ENCODE measurements around the gene PNPLA2. TPM values are rescaled to one million over a fixed set of nuclear protein-coding genes. Genes with fewer than 3 reads are reported as not detected.

PNPLA2 gene
- total and polyA plus RNA-seq, 2 of the 8 experiments (the other 6 are each of a cell fraction or from before 2014, with no cell fraction given): 30.9 to 62.1 TPM

GRCh38 chr11:787084-787675 is 31.5 kb upstream of the PNPLA2 start:
- POLR2A ChIA-PET (ENCODE audit: partially characterized antibody): interaction anchor here (1.1 to 53.0 kb wide), 7 partner anchors 9 to 44 kb away, joined by 4 to 1917 read pairs (median 11); partner anchors contain the start of genes CD151, CRACR2B, GATD1 and PNPLA2
- H3K9me3 ChIP-seq (ENCODE audit: insufficient read depth in 2 of 2, low read depth in 1 of 2, low read length in 1 of 2): no peaks in the 10 kb centered on the region
- no peaks in the 10 kb centered on the region; the same call in 1 of the 2 replicates for H3K23me2 ChIP-seq (ENCODE audit: low read depth, low read length)
- H3K4me2 ChIP-seq (ENCODE audit: insufficient read depth in 1 of 2, low read depth in 2 of 2, low read length in 2 of 2): no peak overlapping the region
- no peak overlapping the region for H3K9ac ChIP-seq (replicated peaks in 1 of 4; ENCODE audit: extremely low read depth in 1 of 4, low read depth in 3 of 4, low read length in 3 of 4)
- 88% methylated on average over 18 of the region's 24 CpGs; no CpG with 5 or more reads in 1 of the 2 experiments for WGBS, 2 experiments (ENCODE audit: extremely low coverage in 1 of 2, insufficient coverage in 1 of 2, insufficient read length in 1 of 2, insufficient replicate concordance in 2 of 2, low coverage in 1 of 2, low lambda C conversion rate in 2 of 2, missing lambda C conversion rate in 1 of 2)
- H3K79me2 ChIP-seq (ENCODE audit: control insufficient read depth in 1 of 2, insufficient read depth in 2 of 2, low read length in 2 of 2): no peaks in the 10 kb centered on the region
- no peak overlapping the region for H3K4me3 ChIP-seq (ENCODE audit: extremely low read depth in 1 of 4, insufficient read depth in 2 of 4, low read depth in 3 of 4, low read length in 4 of 4)
- H3K23ac ChIP-seq (ENCODE audit: insufficient read length): no peak overlapping the region
- no peak overlapping the region for H3K4ac ChIP-seq (replicated peaks; ENCODE audit: insufficient read length, low read depth, low read length)
- no peak overlapping the region for H2BK15ac ChIP-seq (ENCODE audit: low read length)
- peaks cover 0 to 30% (median 18%) of the 10 kb centered on the region in 4 experiments; a peak in 6 of 7 replicates for H3K4me1 ChIP-seq (replicated peaks in 1 of 4; ENCODE audit: control insufficient read depth in 3 of 4, insufficient read depth in 4 of 4, low read length in 3 of 4)
- no peak overlapping the region for H3K14ac ChIP-seq (ENCODE audit: insufficient read length)
- 0 out of 2 replicates have a peak overlapping the region, but pooled peaks have one; percentile 48 for H2AK5ac ChIP-seq (ENCODE audit: low read depth, low read length)
- no peak overlapping the region for H4K5ac ChIP-seq (ENCODE audit: insufficient read length, low read depth, low read length)
- no peak overlapping the region for H2BK20ac ChIP-seq (ENCODE audit: low read length)
- H2BK5ac ChIP-seq (ENCODE audit: low read depth, low read length): no peak overlapping the region
- no peak overlapping the region for H4K91ac ChIP-seq (replicated peaks; ENCODE audit: insufficient read length, low read length)
- H4K8ac ChIP-seq (ENCODE audit: extremely low read depth, insufficient read depth, low read length): peak overlapping the region; percentile 57; the same call in 1 of the 2 replicates
- H3K27ac ChIP-seq (ENCODE audit: low read depth, low read length): no peak overlapping the region
- FAIRE-seq: no peak
- H3K56ac ChIP-seq (replicated peaks; ENCODE audit: insufficient read length, low read depth, low read length): no peak overlapping the region
- peaks cover 0 to 6% (median 0%) of the 10 kb centered on the region in 4 experiments; a peak in 2 of 8 replicates for H3K36me3 ChIP-seq (ENCODE audit: control insufficient read depth in 2 of 4, insufficient read depth in 4 of 4, low read length in 3 of 4)
- H3K27me3 ChIP-seq (replicated peaks in 1 of 4; ENCODE audit: control insufficient read depth in 3 of 4, extremely low read depth in 1 of 4, insufficient read depth in 3 of 4, low read length in 3 of 4): no peaks in the 10 kb centered on the region; a peak in 1 of 7 replicates
- TF ChIP-seq POLR2A (IDR thresholded peaks at IDR 0.05; ENCODE audit: control extremely low read depth in 1 of 2, low read depth in 2 of 2, low read length in 2 of 2): 0 out of 3 replicates have a peak, but pooled peaks of 1 of the 2 experiments have one; percentile 35
- TF ChIP-seq RAD21 (IDR thresholded peaks at IDR 0.05 in 1 of 2, conservative IDR thresholded peaks at IDR 0.05 in 1 of 2; ENCODE audit: low read depth in 2 of 2, low read length in 2 of 2): no peak
- H3K79me1 ChIP-seq (ENCODE audit: low read depth, low read length): peaks cover under 1% of the 10 kb centered on the region; the same call in 1 of the 2 replicates
- H3K18ac ChIP-seq (ENCODE audit: extremely low read depth, low read length): no peak overlapping the region
- H2BK120ac ChIP-seq (replicated peaks; ENCODE audit: low read depth, low read length): no peak overlapping the region
- no peak for DNase-seq (ENCODE audit: low read depth in 1 of 2, low spot score in 2 of 2)
- H2BK12ac ChIP-seq (ENCODE audit: low read depth, low read length): no peak overlapping the region
- no peak overlapping the region for H2AFZ ChIP-seq (ENCODE audit: low read length)
- CTCF ChIA-PET (ENCODE audit: partially characterized antibody): interaction anchor here (1.0 to 1.7 kb wide), 4 partner anchors 10 to 80 kb away, joined by 3 to 4 read pairs (median 3); no protein-coding TSS in a partner anchor
- peaks cover 2 to 13% of the 10 kb centered on the region in 2 experiments for H4K20me1 ChIP-seq (replicated peaks in 1 of 2; ENCODE audit: control insufficient read depth in 1 of 2, insufficient read depth in 2 of 2, low read length in 2 of 2)

All from H1 (cell line).